ENCODE results near the gene PPME1.

GRCh38 chr11:74269161-74269811 lies 98.2 kb downstream of the PPME1 start:
- TF ChIP-seq CTCF (conservative IDR thresholded peaks at IDR 0.05; ENCODE audit: low read depth, low read length), result no peak
- no peak for TF ChIP-seq EZH2 (IDR thresholded peaks at IDR 0.05; ENCODE audit: low read length, unreplicated experiment)

All from PC-3 (cell line).